K562 (cell line): Measurements from ENCODE around the gene MARCKS. TPM values are rescaled to one million over a fixed set of nuclear protein-coding genes. Genes with fewer than 3 reads are reported as not detected.

Experiments
- ATAC-seq: fragments of 200-7000 bp; cut with Tn5 transposase; 3 replicates; pipeline ENCODE4 v1.9.1; 2020; ENCODE audit warnings: moderate library complexity
- BruUV-seq: library from RNA; stranded (reverse); fragments of 400-500 nt; replicated peaks from 2 replicates; lab custom pipeline; 2021; lab: Mats Ljungman, UMichigan
- CTCF ChIA-PET: fragments of 300-600 bp; formaldehyde crosslinking; extraction: SDS; loops from one replicate; lab custom pipeline; 2021; ENCODE audit warnings: low intra/inter-chr PET ratio; lab: Yijun Ruan, JAX
- POLR2A ChIA-PET: fragments of 300-600, 350-650 bp; sonication (Branson Sonifier 250); formaldehyde crosslinking; extraction: SDS; loops from one replicate; lab custom pipeline; 2021; ENCODE audit warnings: antibody characterized with exemption, inconsistent platforms; lab: Yijun Ruan, JAX
- DNase-seq, 4 experiments: peaks; one replicate each; pipeline versions ENCODE4 v3.0.0 to v3.0.0-alpha.2; 2011 to 2018; ENCODE audit warnings: low spot score in 3 of 4, mixed read lengths in 3 of 4; ENCODE audit errors: extremely low read depth in 1 of 4
- FAIRE-seq: peaks from 2 replicates; lab custom pipeline; 2011; peaks lifted over from hg19 to GRCh38; lab: Jason Lieb, UNC
- H2AFZ ChIP-seq: 2 replicates; pipeline ENCODE4 v1.6.0; 2011; ENCODE audit warnings: low read depth, low read length, control low read depth, inconsistent platforms
- H3K27ac ChIP-seq: fragments of 200-600 bp; 3 replicates; pipeline ENCODE4 v1.8.0; 2011; ENCODE audit warnings: low read depth, mild to moderate bottlenecking, control low read depth, inconsistent platforms, low read length, moderate library complexity, mixed read lengths; ENCODE audit errors: extremely low read depth
- H3K27me3 ChIP-seq, 2 experiments: fragments of 300-600 bp in 1 of 2; 2 replicates in 1 of 2; 3 replicates in 1 of 2; pipeline versions ENCODE4 v1.6.0 to v1.8.0; 2011; ENCODE audit warnings: inconsistent platforms in 2 of 2, low read length in 2 of 2, mild to moderate bottlenecking in 1 of 2, mixed read lengths in 1 of 2, moderate library complexity in 1 of 2; ENCODE audit not compliant: control insufficient read depth in 2 of 2, insufficient read depth in 2 of 2
- H3K36me3 ChIP-seq: fragments of 300-600 bp; 3 replicates; pipeline ENCODE4 v1.8.0; 2011; ENCODE audit warnings: mild to moderate bottlenecking, low read length, inconsistent platforms; ENCODE audit not compliant: control insufficient read depth, insufficient read depth
- H3K4me1 ChIP-seq, 2 experiments: fragments of 200-600 bp in 1 of 2; replicated peaks in 1 of 2; 2 replicates in 1 of 2; 3 replicates in 1 of 2; pipeline versions ENCODE4 v1.5.1 to v1.8.0; 2011; ENCODE audit warnings: inconsistent platforms in 2 of 2, low read length in 2 of 2, mild to moderate bottlenecking in 1 of 2, mixed read lengths in 1 of 2, moderate library complexity in 1 of 2; ENCODE audit not compliant: control insufficient read depth in 2 of 2, insufficient read depth in 2 of 2
- H3K4me2 ChIP-seq: 2 replicates; pipeline ENCODE4 v1.6.1; 2011; ENCODE audit warnings: low read length, control low read depth, inconsistent platforms, mixed read lengths; ENCODE audit not compliant: insufficient read depth
- H3K4me3 ChIP-seq: fragments of 200-600 bp; sonication (generic), shearing (Covaris generic); 2 replicates; pipeline ENCODE4 v1.5.1; 2016; ENCODE audit warnings: control low read depth, inconsistent platforms
- H3K79me2 ChIP-seq: fragments of 200-600 bp; 3 replicates; pipeline ENCODE4 v1.8.0; 2011; ENCODE audit warnings: low read length, inconsistent platforms; ENCODE audit not compliant: control insufficient read depth, insufficient read depth
- H3K9ac ChIP-seq, 2 experiments: 2 replicates each; pipeline versions ENCODE4 v1.6.0 to v1.6.1; 2011; ENCODE audit warnings: low read depth in 2 of 2, low read length in 2 of 2, control low read depth in 1 of 2, inconsistent platforms in 1 of 2, mild to moderate bottlenecking in 1 of 2, mixed read lengths in 1 of 2; ENCODE audit not compliant: insufficient read depth in 1 of 2
- H3K9me1 ChIP-seq: one replicate; pipeline ENCODE4 v1.6.0; 2011; ENCODE audit warnings: inconsistent platforms, mild to moderate bottlenecking, low read length, moderate library complexity; ENCODE audit not compliant: control insufficient read depth, insufficient read depth
- H3K9me3 ChIP-seq: replicated peaks from 2 replicates; pipeline ENCODE4 v1.5.1; 2011; ENCODE audit warnings: low read depth, low read length, inconsistent platforms; ENCODE audit not compliant: control insufficient read depth, insufficient read depth
- H4K20me1 ChIP-seq: replicated peaks from 2 replicates; pipeline ENCODE4 v1.6.1; 2011; ENCODE audit warnings: low read length, inconsistent platforms, mixed read lengths; ENCODE audit not compliant: control insufficient read depth, insufficient read depth
- BDP1 ChIP-seq: IDR thresholded peaks from 3 replicates; pipeline ENCODE4 v1.6.1; 2011; ENCODE audit not compliant: insufficient read length, insufficient read depth
- CGGBP1 ChIP-seq: fragments of 250-450 bp; sonication (Bioruptor Pico); IDR thresholded peaks from 2 replicates; pipeline ENCODE4 v1.9.0; 2021; ENCODE audit warnings: mild to moderate bottlenecking
- EHMT2 ChIP-seq: fragments of 450-650 bp; IDR thresholded peaks from 2 replicates; pipeline ENCODE4 v1.6.1; 2018; ENCODE audit warnings: antibody characterized with exemption
- JUN ChIP-seq, 2 experiments: sonication (generic) in 1 of 2; formaldehyde crosslinking in 1 of 2; IDR thresholded peaks; 2 replicates each; pipeline versions ENCODE4 v1.6.1 to v1.8.0; 2012 to 2022; ENCODE audit warnings: borderline replicate concordance in 2 of 2, mild to moderate bottlenecking in 2 of 2, improper control_type of control experiment in 1 of 2, low read depth in 1 of 2, low read length in 1 of 2, missing genetic modification reagents in 1 of 2
- LCOR ChIP-seq: sonication (generic); formaldehyde crosslinking; IDR thresholded peaks from 2 replicates; pipeline ENCODE4 v1.8.0; 2022; ENCODE audit warnings: mild to moderate bottlenecking, missing genetic modification reagents
- TAF1 ChIP-seq: IDR thresholded peaks from 2 replicates; pipeline ENCODE4 v1.6.1; 2011; ENCODE audit warnings: mild to moderate bottlenecking, low read length, moderate library complexity; ENCODE audit not compliant: insufficient read depth, control insufficient read depth, severe bottlenecking; ENCODE audit errors: extremely low read depth
- ZBTB5 ChIP-seq: fragments of 450-650 bp; IDR thresholded peaks from 2 replicates; pipeline ENCODE4 v1.6.1; 2017; ENCODE audit warnings: antibody characterized with exemption
- ZNF324 ChIP-seq: fragments of 250-450 bp; sonication (Bioruptor Pico); IDR thresholded peaks from 2 replicates; pipeline ENCODE4 v1.4.0; 2020; ENCODE audit warnings: mild to moderate bottlenecking
- ZNF518B ChIP-seq: fragments of 250-450 bp; sonication (Bioruptor Pico); IDR thresholded peaks from 2 replicates; pipeline ENCODE4 v1.5.0; 2021; ENCODE audit warnings: mild to moderate bottlenecking, moderate library complexity
- WGBS: fragments of 100-300 bp; shearing (Covaris generic); methylation state at CpG from one replicate; pipeline ENCODE4 v1.1.6; 2016; ENCODE audit warnings: low coverage, mixed read lengths; ENCODE audit not compliant: insufficient coverage; ENCODE audit errors: missing lambda C conversion rate; 5-methylcytosine and 5-hydroxymethylcytosine counted together
- in situ Hi-C: fragments of 300-500 bp; cut with MboI; formaldehyde crosslinking; loops from 4 replicates; pipeline ENCODE4 v1.15.0; 2018; ENCODE audit warnings: inconsistent platforms, mixed read lengths
- intact Hi-C: fragments of 100-400 bp; cut with micrococcal nuclease; formaldehyde crosslinking; loops from 2 replicates; pipeline ENCODE4 v1.14.2; 2022
- polyA plus RNA-seq, 8 experiments: library from polyadenylated mRNA; depleted of rRNA in 4 of 8; stranded (reverse) in 5 of 8; unstranded in 3 of 8; fragments of >200 nt; fragmentation: Nextera tagmentation in 2 of 8; fragmentation: Illumina TruSeq in 1 of 8; extraction: Ambion mirVana in 2 of 8; extraction: Trizol in 1 of 8; gene quantifications; 2 replicates each; pipeline versions ENCODE4 v1.2.1 to v1.2.3, GENCODE V29; 2011 to 2014; ENCODE audit warnings: inconsistent platforms in 1 of 8, missing spikeins in 1 of 8
- total RNA-seq, 7 experiments: library from RNA; depleted of rRNA in 6 of 7; stranded (reverse); fragments of >200 nt in 6 of 7; fragmentation: Illumina TruSeq in 2 of 7; extraction: Trizol in 2 of 7; gene quantifications; 2 replicates each; pipeline versions ENCODE4 v1.2.1 to v1.2.3, GENCODE V29; 2011 to 2021; ENCODE audit warnings: low replicate concordance in 1 of 7
- TF ChIP-seq, protein P1 (sequence below): IDR thresholded peaks from 3 replicates; pipeline ENCODE4 v1.6.1; 2011; ENCODE audit warnings: borderline replicate concordance, mild to moderate bottlenecking, moderate library complexity; ENCODE audit not compliant: insufficient read length; ENCODE audit errors: extremely low read depth
- TF ChIP-seq, protein P2 (sequence below), 2 experiments: fragments of 200-800 bp in 1 of 2; sonication (Bioruptor generic) in 1 of 2; sonication (generic) in 1 of 2; formaldehyde crosslinking in 1 of 2; IDR thresholded peaks in 1 of 2; conservative IDR thresholded peaks in 1 of 2; 2 replicates each; pipeline versions ENCODE4 v1.5.0 to v1.6.1; 2016 to 2020; ENCODE audit warnings: missing compliant biosample characterization in 1 of 2, missing genetic modification characterization in 1 of 2, missing genetic modification reagents in 1 of 2

The MARCKS gene
- total and polyA plus RNA-seq, 9 of the 15 experiments (the other 6 are each of a cell fraction or from before 2014, with no cell fraction given), result 0.15 to 2.7 (median 1.0) TPM

DNA sequence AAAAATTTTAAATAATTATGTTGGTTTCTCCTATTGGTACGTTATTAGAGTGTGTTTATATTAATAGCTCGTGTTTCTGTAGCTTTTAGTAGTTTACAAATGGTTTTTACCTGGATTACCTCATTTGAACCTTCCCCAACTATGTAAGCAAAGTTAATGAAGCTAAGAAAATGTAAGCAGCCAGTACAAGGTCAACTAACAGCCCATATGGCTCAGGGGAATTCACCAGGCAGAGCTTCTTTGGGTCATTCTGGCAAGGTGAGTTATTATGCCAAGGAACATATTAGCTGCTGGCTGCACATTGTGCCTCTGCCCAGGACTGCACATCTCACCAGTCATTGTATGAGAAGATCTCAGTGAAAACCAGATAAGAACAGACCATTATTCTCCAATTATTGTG lies 27.0 kb upstream of the MARCKS start:
- DNase-seq, result no peak
- no peak for FAIRE-seq
- POLR2A ChIA-PET, result no interaction called here
- WGBS, result 0% methylated on average over 2 of the region's 2 CpGs
- intact Hi-C loops, result no loop called here
- Histone ChIP-seq H3K27me3 (no peaks in the 10 kb centered on the region; a peak in 1 of 5 replicates), H3K9me3 (no peaks in the 10 kb centered on the region), H3K4me1 (no peaks in the 10 kb centered on the region), H3K9me1 (no peaks in the 10 kb centered on the region), H2AFZ (no peak overlapping the region), H3K4me2 (no peak overlapping the region), H3K36me3 (no peaks in the 10 kb centered on the region), H3K79me2 (no peaks in the 10 kb centered on the region), H3K4me3 (no peak overlapping the region), H3K27ac (no peak overlapping the region), H4K20me1 (no peaks in the 10 kb centered on the region), H3K9ac (no peak overlapping the region)
- CTCF ChIA-PET, result no interaction called here
- BruUV-seq, result no TSS peak
- in situ Hi-C loops, result no loop called here
- no peak for ATAC-seq
- TF ChIP-seq CGGBP1 (no peak), LCOR (CRISPR knock-in tag) (no peak), TAF1 (no peak), ZNF324 (CRISPR knock-in tag) (no peak), ZNF518B (CRISPR knock-in tag) (no peak), ZBTB5 (no peak), BDP1 (no peak), JUN (IDR thresholded peaks at IDR 0.05; ENCODE audit: borderline replicate concordance, low read depth, low read length) (no peak), JUN (CRISPR knock-in tag; IDR thresholded peaks at IDR 0.05; ENCODE audit: borderline replicate concordance) (no peak), EHMT2 (no peak)
- TF ChIP-seq, protein P1, sequence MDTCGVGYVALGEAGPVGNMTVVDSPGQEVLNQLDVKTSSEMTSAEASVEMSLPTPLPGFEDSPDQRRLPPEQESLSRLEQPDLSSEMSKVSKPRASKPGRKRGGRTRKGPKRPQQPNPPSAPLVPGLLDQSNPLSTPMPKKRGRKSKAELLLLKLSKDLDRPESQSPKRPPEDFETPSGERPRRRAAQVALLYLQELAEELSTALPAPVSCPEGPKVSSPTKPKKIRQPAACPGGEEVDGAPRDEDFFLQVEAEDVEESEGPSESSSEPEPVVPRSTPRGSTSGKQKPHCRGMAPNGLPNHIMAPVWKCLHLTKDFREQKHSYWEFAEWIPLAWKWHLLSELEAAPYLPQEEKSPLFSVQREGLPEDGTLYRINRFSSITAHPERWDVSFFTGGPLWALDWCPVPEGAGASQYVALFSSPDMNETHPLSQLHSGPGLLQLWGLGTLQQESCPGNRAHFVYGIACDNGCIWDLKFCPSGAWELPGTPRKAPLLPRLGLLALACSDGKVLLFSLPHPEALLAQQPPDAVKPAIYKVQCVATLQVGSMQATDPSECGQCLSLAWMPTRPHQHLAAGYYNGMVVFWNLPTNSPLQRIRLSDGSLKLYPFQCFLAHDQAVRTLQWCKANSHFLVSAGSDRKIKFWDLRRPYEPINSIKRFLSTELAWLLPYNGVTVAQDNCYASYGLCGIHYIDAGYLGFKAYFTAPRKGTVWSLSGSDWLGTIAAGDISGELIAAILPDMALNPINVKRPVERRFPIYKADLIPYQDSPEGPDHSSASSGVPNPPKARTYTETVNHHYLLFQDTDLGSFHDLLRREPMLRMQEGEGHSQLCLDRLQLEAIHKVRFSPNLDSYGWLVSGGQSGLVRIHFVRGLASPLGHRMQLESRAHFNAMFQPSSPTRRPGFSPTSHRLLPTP, result no peak
- TF ChIP-seq, protein P2, sequence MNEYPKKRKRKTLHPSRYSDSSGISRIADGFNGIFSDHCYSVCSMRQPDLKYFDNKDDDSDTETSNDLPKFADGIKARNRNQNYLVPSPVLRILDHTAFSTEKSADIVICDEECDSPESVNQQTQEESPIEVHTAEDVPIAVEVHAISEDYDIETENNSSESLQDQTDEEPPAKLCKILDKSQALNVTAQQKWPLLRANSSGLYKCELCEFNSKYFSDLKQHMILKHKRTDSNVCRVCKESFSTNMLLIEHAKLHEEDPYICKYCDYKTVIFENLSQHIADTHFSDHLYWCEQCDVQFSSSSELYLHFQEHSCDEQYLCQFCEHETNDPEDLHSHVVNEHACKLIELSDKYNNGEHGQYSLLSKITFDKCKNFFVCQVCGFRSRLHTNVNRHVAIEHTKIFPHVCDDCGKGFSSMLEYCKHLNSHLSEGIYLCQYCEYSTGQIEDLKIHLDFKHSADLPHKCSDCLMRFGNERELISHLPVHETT (CRISPR knock-in tag; conservative IDR thresholded peaks at IDR 0.05 in 1 of 2, IDR thresholded peaks at IDR 0.05 in 1 of 2), result no peak
